Stimulated activated CD8-positive, alpha-beta memory T cell treated with anti-CD3 and anti-CD28 coated beads, Interleukin-4, amount 100 ng/mL, for 48 hours (primary cell): ENCODE measurements around the gene SYT17.
A peak's percentile ranks its signal among the peaks of the same experiment; 100 is the strongest.

Source experiments
- DNase-seq: peaks from one replicate; pipeline ENCODE4 v3.0.0-alpha.2; 2020

The SYT17 gene

GRCh38 chr16:19223235-19224170 lies 55.5 kb downstream of the SYT17 start:
- DNase-seq, result peak; percentile 83

- DNase-seq, result no peak
Observed at GRCh38 chr16:19225651-19226050, 57.6 kb downstream of the SYT17 start.

GRCh38 chr16:19227643-19228042 lies 59.6 kb downstream of the SYT17 start:
- no peak for DNase-seq

GRCh38 chr16:19228052-19228451 lies 60.0 kb downstream of the SYT17 start:
- no peak for DNase-seq

- DNase-seq, result no peak
Observed at GRCh38 chr16:19228575-19228974, 60.5 kb downstream of the SYT17 start.

- no peak for DNase-seq
Observed at GRCh38 chr16:19230575-19230974, 62.5 kb downstream of the SYT17 start.

- DNase-seq, result no peak
Observed at GRCh38 chr16:19231881-19232280, 63.8 kb downstream of the SYT17 start.

GRCh38 chr16:19232988-19233387 lies 64.9 kb downstream of the SYT17 start:
- no peak for DNase-seq

- no peak for DNase-seq
Observed at GRCh38 chr16:19235478-19235877, 67.4 kb downstream of the SYT17 start.

GRCh38 chr16:19235886-19236285 lies 67.8 kb downstream of the SYT17 start:
- no peak for DNase-seq

GRCh38 chr16:19236561-19237209 lies 68.6 kb downstream of the SYT17 start:
- no peak for DNase-seq

GRCh38 chr16:19238406-19238805 lies 70.4 kb downstream of the SYT17 start:
- no peak for DNase-seq

GRCh38 chr16:19239511-19240155 lies 71.6 kb downstream of the SYT17 start:
- no peak for DNase-seq

GRCh38 chr16:19240494-19240893 lies 72.5 kb downstream of the SYT17 start:
- DNase-seq, result no peak

- no peak for DNase-seq
Observed at GRCh38 chr16:19241512-19241911, 73.5 kb downstream of the SYT17 start.

GRCh38 chr16:19242186-19242585 lies 74.1 kb downstream of the SYT17 start:
- no peak for DNase-seq

- DNase-seq, result no peak
Observed at GRCh38 chr16:19242987-19243575, 75.0 kb downstream of the SYT17 start.

GRCh38 chr16:19245326-19245925 lies 77.4 kb downstream of the SYT17 start:
- no peak for DNase-seq

- no peak for DNase-seq
Observed at GRCh38 chr16:19252904-19253303, 84.9 kb downstream of the SYT17 start.

- no peak for DNase-seq
Observed at GRCh38 chr16:19254611-19255010, 86.6 kb downstream of the SYT17 start.

GRCh38 chr16:19264123-19264673 lies 96.2 kb downstream of the SYT17 start:
- DNase-seq, result no peak

- no peak for DNase-seq
Observed at GRCh38 chr16:19265380-19265930, 97.4 kb downstream of the SYT17 start.
